ENCODE data around the gene IDH3A. TPM values are rescaled to one million over a fixed set of nuclear protein-coding genes. Genes with fewer than 3 reads are reported as not detected.

Gene IDH3A
- total RNA-seq = 99.2 TPM

GRCh38 chr15:78149068-78149804 is at the start of gene IDH3A:
TSS of gene IDH3A (plus strand) at chr15:78149362. CDS start at chr15:78149404, 42 bp downstream.
- peak; percentile 97 for ATAC-seq

- ATAC-seq = no peak
Observed at GRCh38 chr15:78100886-78101285, 48.3 kb upstream of the IDH3A start.

- no peak for ATAC-seq
Observed at GRCh38 chr15:78101423-78102105, 47.6 kb upstream of the IDH3A start.

GRCh38 chr15:78102211-78102610 is 47.0 kb upstream of the IDH3A start:
- no peak for ATAC-seq

GRCh38 chr15:78102741-78103140 is 46.4 kb upstream of the IDH3A start:
- ATAC-seq = no peak

- no peak for ATAC-seq
Observed at GRCh38 chr15:78103406-78104118, 45.6 kb upstream of the IDH3A start.

GRCh38 chr15:78104119-78104479 is 45.1 kb upstream of the IDH3A start:
- ATAC-seq = no peak

GRCh38 chr15:78104566-78105475 is 44.3 kb upstream of the IDH3A start:
- no peak for ATAC-seq

- no peak for ATAC-seq
Observed at GRCh38 chr15:78105476-78106241, 43.5 kb upstream of the IDH3A start.

- no peak for ATAC-seq
Observed at GRCh38 chr15:78107471-78107870, 41.7 kb upstream of the IDH3A start.

GRCh38 chr15:78108300-78109084 is 40.7 kb upstream of the IDH3A start:
- ATAC-seq = peak; percentile 78

- ATAC-seq = no peak
Observed at GRCh38 chr15:78109156-78109555, 40.0 kb upstream of the IDH3A start.

GRCh38 chr15:78110096-78110495 is 39.1 kb upstream of the IDH3A start:
- ATAC-seq = no peak

- no peak for ATAC-seq
Observed at GRCh38 chr15:78110916-78111475, 38.2 kb upstream of the IDH3A start.

- no peak for ATAC-seq
Observed at GRCh38 chr15:78111788-78112187, 37.4 kb upstream of the IDH3A start.

- ATAC-seq = no peak
Observed at GRCh38 chr15:78112551-78112950, 36.6 kb upstream of the IDH3A start.

- no peak for ATAC-seq
Observed at GRCh38 chr15:78120523-78120922, 28.6 kb upstream of the IDH3A start.

GRCh38 chr15:78125267-78125666 is 23.9 kb upstream of the IDH3A start:
- no peak for ATAC-seq

GRCh38 chr15:78127882-78128281 is 21.3 kb upstream of the IDH3A start:
- no peak for ATAC-seq

- no peak for ATAC-seq
Observed at GRCh38 chr15:78129077-78129750, 19.9 kb upstream of the IDH3A start.

Measured in esophagus mucosa (tissue), 1 donor.